Neuronal stem cell (in vitro differentiated cells): ENCODE results near the gene CDH12.

Experiments used
- DNase-seq: peaks from one replicate; pipeline ENCODE4 v3.0.0-alpha.2; 2013; ENCODE audit warnings: low spot score
- H2AFZ ChIP-seq: one replicate; pipeline ENCODE4 v1.6.1; 2013; ENCODE audit warnings: mild to moderate bottlenecking, low read length, inconsistent platforms
- H2AK5ac ChIP-seq: 2 replicates; pipeline ENCODE4 v1.6.1; 2013; ENCODE audit warnings: low read depth, mild to moderate bottlenecking, inconsistent platforms, low read length, moderate library complexity, mixed read lengths
- H2BK120ac ChIP-seq: 2 replicates; pipeline ENCODE4 v1.6.1; 2013; ENCODE audit warnings: low read depth, mild to moderate bottlenecking, inconsistent platforms, low read length, moderate library complexity, mixed read lengths
- H2BK12ac ChIP-seq: one replicate; pipeline ENCODE4 v1.6.1; 2013; ENCODE audit warnings: low read length, inconsistent platforms
- H2BK15ac ChIP-seq: 2 replicates; pipeline ENCODE4 v1.6.1; 2013; ENCODE audit warnings: mild to moderate bottlenecking, low read length, inconsistent platforms, mixed read lengths
- H2BK5ac ChIP-seq: one replicate; pipeline ENCODE4 v1.6.1; 2013; ENCODE audit warnings: inconsistent platforms, mild to moderate bottlenecking, low read length, moderate library complexity
- H3K14ac ChIP-seq: one replicate; pipeline ENCODE4 v1.6.1; 2013; ENCODE audit warnings: low read length, inconsistent platforms
- H3K18ac ChIP-seq: 2 replicates; pipeline ENCODE4 v1.6.1; 2013; ENCODE audit warnings: low read length, inconsistent platforms
- H3K23ac ChIP-seq: 2 replicates; pipeline ENCODE4 v1.6.1; 2013; ENCODE audit warnings: low read depth, mild to moderate bottlenecking, mixed read lengths, low read length, inconsistent platforms; ENCODE audit not compliant: poor library complexity
- H3K27ac ChIP-seq: replicated peaks from 3 replicates; pipeline ENCODE4 v1.5.1; 2013; ENCODE audit warnings: low read length, inconsistent platforms
- H3K27me3 ChIP-seq, 3 experiments: 2 replicates each; pipeline ENCODE4 v1.6.1; 2013; ENCODE audit warnings: low read length in 3 of 3, mild to moderate bottlenecking in 2 of 3, inconsistent platforms in 1 of 3, low read depth in 1 of 3, mixed read lengths in 1 of 3, moderate library complexity in 1 of 3; ENCODE audit not compliant: control insufficient read depth in 3 of 3, insufficient read depth in 3 of 3
- H3K36me3 ChIP-seq, 2 donors: replicated peaks in 1 of 2; 2 replicates each; pipeline ENCODE4 v1.6.1; 2013; ENCODE audit warnings: low read length in 2 of 2; ENCODE audit not compliant: control insufficient read depth in 2 of 2, insufficient read depth in 2 of 2
- H3K4ac ChIP-seq: 2 replicates; pipeline ENCODE4 v1.6.1; 2013; ENCODE audit warnings: inconsistent platforms, mild to moderate bottlenecking, low read length, moderate library complexity
- H3K4me1 ChIP-seq, 2 donors: 1 replicate in 1 of 2; 2 replicates in 1 of 2; pipeline ENCODE4 v1.6.1; 2013; ENCODE audit warnings: low read length in 2 of 2, low read depth in 1 of 2; ENCODE audit not compliant: control insufficient read depth in 2 of 2, insufficient read depth in 1 of 2
- H3K4me2 ChIP-seq: one replicate; pipeline ENCODE4 v1.6.1; 2013; ENCODE audit warnings: mild to moderate bottlenecking, low read length, inconsistent platforms; ENCODE audit not compliant: insufficient read depth, poor library complexity, severe bottlenecking
- H3K4me3 ChIP-seq, 2 donors: 2 replicates each; pipeline ENCODE4 v1.5.1; 2013; ENCODE audit warnings: low read length in 2 of 2, mild to moderate bottlenecking in 2 of 2, inconsistent platforms in 1 of 2, moderate library complexity in 1 of 2
- H3K79me1 ChIP-seq: one replicate; pipeline ENCODE4 v1.6.1; 2013; ENCODE audit warnings: low read depth, mild to moderate bottlenecking, inconsistent platforms, low read length, moderate library complexity
- H3K9ac ChIP-seq: one replicate; pipeline ENCODE4 v1.6.1; 2013; ENCODE audit warnings: mild to moderate bottlenecking, low read depth, low read length, inconsistent platforms; ENCODE audit not compliant: poor library complexity
- H3K9me3 ChIP-seq, 2 donors: replicated peaks in 1 of 2; 2 replicates each; pipeline versions ENCODE3 to v1.6.1; 2013; ENCODE audit warnings: low read length in 2 of 2, mild to moderate bottlenecking in 2 of 2, inconsistent platforms in 1 of 2, low read depth in 1 of 2, mixed read lengths in 1 of 2, moderate library complexity in 1 of 2; ENCODE audit not compliant: control insufficient read depth in 2 of 2, insufficient read depth in 1 of 2
- H4K8ac ChIP-seq: one replicate; pipeline ENCODE4 v1.6.1; 2013; ENCODE audit warnings: low read depth, mild to moderate bottlenecking, inconsistent platforms, low read length, moderate library complexity
- H4K91ac ChIP-seq: one replicate; pipeline ENCODE4 v1.6.1; 2013; ENCODE audit warnings: low read length, low read depth, mild to moderate bottlenecking, inconsistent platforms; ENCODE audit not compliant: poor library complexity
- whole genome bisulfite sequencing, 2 donors: extraction: QIAGEN DNeasy Blood & Tissue Kit; methylation state at CpG; one replicate each; pipeline ENCODE4 v1.1.7; 2013; ENCODE audit warnings: missing lambda C conversion rate in 2 of 2, mixed read lengths in 1 of 2; ENCODE audit not compliant: insufficient read length in 2 of 2, insufficient replicate concordance in 1 of 2; ENCODE audit errors: extremely low coverage in 2 of 2; 5-methylcytosine and 5-hydroxymethylcytosine counted together

Gene CDH12

DNA sequence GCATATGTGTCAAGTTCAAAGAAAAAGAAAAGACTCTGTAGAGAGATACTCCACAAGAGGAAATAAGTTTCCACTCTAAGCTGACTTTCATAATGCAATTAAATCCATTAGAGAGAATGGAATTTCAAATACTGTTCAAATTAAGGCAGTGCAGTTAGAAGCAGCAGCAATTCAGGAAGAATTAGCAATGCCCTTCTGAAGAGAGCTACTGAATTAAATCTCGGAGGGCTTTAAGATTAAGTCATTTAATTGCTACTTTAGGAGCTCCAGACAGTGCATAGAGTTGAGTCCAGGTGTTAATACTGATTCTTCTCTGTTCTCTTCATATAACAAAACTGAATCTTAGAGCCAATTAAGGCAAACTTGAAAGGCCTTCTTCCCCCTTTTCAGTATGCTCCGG, 8.5 kb downstream of the CDH12 start:
- H2AK5ac ChIP-seq = no peak overlapping the region
- H2BK12ac ChIP-seq = no peak overlapping the region
- no peak for DNase-seq
- no peak overlapping the region for H2BK15ac ChIP-seq
- no peak overlapping the region for H3K4me2 ChIP-seq
- H3K9me3 ChIP-seq = no peaks in the 10 kb centered on the region
- no peak overlapping the region for H3K4ac ChIP-seq
- WGBS, 2 donors = no CpG with 5 or more reads among the region's 2 CpGs
- H4K8ac ChIP-seq = no peak overlapping the region
- H2BK120ac ChIP-seq = no peak overlapping the region
- no peaks in the 10 kb centered on the region for H3K36me3 ChIP-seq
- no peak overlapping the region for H2BK5ac ChIP-seq
- no peak overlapping the region for H3K14ac ChIP-seq
- H3K23ac ChIP-seq = no peak overlapping the region
- H3K9ac ChIP-seq = no peak overlapping the region
- no peak overlapping the region for H4K91ac ChIP-seq
- H2AFZ ChIP-seq = no peak overlapping the region
- H3K27ac ChIP-seq = no peak overlapping the region
- no peaks in the 10 kb centered on the region for H3K4me1 ChIP-seq
- H3K4me3 ChIP-seq = no peak overlapping the region
- no peak overlapping the region for H3K18ac ChIP-seq
- no peaks in the 10 kb centered on the region for H3K79me1 ChIP-seq
- no peaks in the 10 kb centered on the region for H3K27me3 ChIP-seq

DNA sequence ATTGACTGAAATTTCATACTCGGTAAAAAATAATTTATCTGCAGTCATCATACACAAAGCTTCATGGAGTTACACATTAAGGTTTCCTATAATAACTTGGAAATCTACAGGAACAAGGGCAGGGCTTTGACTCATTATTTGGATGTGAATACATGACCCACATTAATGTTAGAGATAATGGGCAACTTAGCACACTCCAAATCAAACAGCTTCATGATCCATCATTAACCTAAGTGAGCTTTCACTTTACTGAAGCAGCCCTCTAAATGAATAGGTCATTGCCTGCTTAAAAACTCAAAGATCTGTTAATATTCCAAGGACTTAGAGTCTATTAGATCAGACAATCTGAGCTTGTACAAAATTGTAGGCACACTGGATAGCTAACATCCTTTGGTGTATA, 9.0 kb downstream of the CDH12 start:
- Histone ChIP-seq H3K4ac (no peak overlapping the region), H3K79me1 (no peaks in the 10 kb centered on the region), H2AFZ (no peak overlapping the region), H3K23ac (no peak overlapping the region), H4K8ac (no peak overlapping the region), H3K4me1 (no peaks in the 10 kb centered on the region), H4K91ac (no peak overlapping the region), H2BK15ac (no peak overlapping the region), H3K36me3 (no peaks in the 10 kb centered on the region), H3K4me3 (no peak overlapping the region), H3K18ac (no peak overlapping the region), H3K9ac (no peak overlapping the region), H2AK5ac (no peak overlapping the region), H3K4me2 (no peak overlapping the region), H2BK12ac (no peak overlapping the region), H3K27ac (no peak overlapping the region), H3K9me3 (no peaks in the 10 kb centered on the region), H2BK5ac (no peak overlapping the region), H3K27me3 (no peaks in the 10 kb centered on the region), H2BK120ac (no peak overlapping the region), H3K14ac (no peak overlapping the region)
- no CpG with 5 or more reads among the region's 1 CpG for WGBS, 2 donors
- DNase-seq = no peak

DNA sequence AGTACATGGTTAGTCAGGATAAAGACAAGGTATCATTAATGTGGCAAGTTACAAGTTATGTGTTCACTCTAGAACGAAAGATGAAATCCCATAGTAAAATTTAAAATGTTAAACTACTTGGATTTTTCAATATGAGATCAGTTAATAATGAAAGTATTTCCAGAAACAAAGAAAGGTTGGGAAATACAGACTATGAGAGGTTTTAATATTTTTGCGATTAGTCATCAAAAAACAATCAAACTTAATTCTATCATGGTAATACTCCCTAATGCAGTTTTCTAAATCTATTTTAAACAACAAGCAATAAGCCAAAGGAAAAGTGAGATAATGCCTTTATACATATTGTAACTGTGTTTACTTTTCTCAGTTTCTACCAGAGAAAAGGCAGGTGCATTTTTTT, 10.6 kb downstream of the CDH12 start:
- no peaks in the 10 kb centered on the region for H3K4me1 ChIP-seq
- H3K27ac ChIP-seq = no peak overlapping the region
- H3K23ac ChIP-seq = no peak overlapping the region
- no peak overlapping the region for H2BK15ac ChIP-seq
- H3K27me3 ChIP-seq = no peaks in the 10 kb centered on the region
- H3K9ac ChIP-seq = no peak overlapping the region
- DNase-seq = no peak
- H3K9me3 ChIP-seq = no peaks in the 10 kb centered on the region
- H4K91ac ChIP-seq = no peak overlapping the region
- no CpG with 5 or more reads among the region's 2 CpGs for WGBS, 2 donors
- no peak overlapping the region for H2AK5ac ChIP-seq
- H3K4ac ChIP-seq = no peak overlapping the region
- no peak overlapping the region for H3K4me2 ChIP-seq
- H3K79me1 ChIP-seq = no peaks in the 10 kb centered on the region
- no peak overlapping the region for H3K4me3 ChIP-seq
- no peak overlapping the region for H2BK5ac ChIP-seq
- H3K14ac ChIP-seq = no peak overlapping the region
- no peak overlapping the region for H4K8ac ChIP-seq
- H2BK12ac ChIP-seq = no peak overlapping the region
- H2BK120ac ChIP-seq = no peak overlapping the region
- no peaks in the 10 kb centered on the region for H3K36me3 ChIP-seq
- no peak overlapping the region for H3K18ac ChIP-seq
- H2AFZ ChIP-seq = no peak overlapping the region

DNA sequence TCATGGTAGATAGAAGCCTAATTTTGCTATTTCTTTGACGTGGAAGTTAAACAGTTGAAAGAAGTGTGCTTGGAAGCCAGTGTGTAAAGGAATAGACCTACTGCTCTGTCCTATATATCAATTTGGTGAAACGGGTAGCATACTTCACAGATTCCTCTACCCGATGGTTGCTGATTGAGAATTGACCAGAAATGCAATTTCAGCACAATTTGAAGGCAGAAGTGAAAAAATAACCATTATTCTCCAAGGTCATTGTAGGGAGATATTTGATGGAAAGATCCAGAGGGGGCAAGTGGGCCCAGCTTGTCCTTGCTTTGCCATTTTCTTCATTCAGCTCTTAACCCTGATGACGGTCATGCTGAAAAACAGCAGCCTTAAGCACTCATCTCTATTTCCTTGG, 15.3 kb downstream of the CDH12 start:
- DNase-seq = no peak
- Histone ChIP-seq H3K4me2 (no peak overlapping the region), H2BK5ac (no peak overlapping the region), H3K23ac (no peak overlapping the region), H2BK15ac (no peak overlapping the region), H3K14ac (no peak overlapping the region), H3K4ac (no peak overlapping the region), H3K27me3 (no peaks in the 10 kb centered on the region), H2AK5ac (no peak overlapping the region), H3K36me3 (no peaks in the 10 kb centered on the region), H2BK12ac (no peak overlapping the region), H2AFZ (no peak overlapping the region), H3K9me3 (no peaks in the 10 kb centered on the region), H3K9ac (no peak overlapping the region), H4K8ac (no peak overlapping the region), H2BK120ac (no peak overlapping the region), H3K79me1 (no peaks in the 10 kb centered on the region), H3K4me1 (peaks cover 0 to 3% of the 10 kb centered on the region in 2 donors), H3K27ac (no peak overlapping the region), H3K4me3 (no peak overlapping the region), H3K18ac (no peak overlapping the region), H4K91ac (no peak overlapping the region)
- whole genome bisulfite sequencing, 2 donors = no CpG with 5 or more reads among the region's 4 CpGs
